Measurements from ENCODE around the gene NPAS2. TPM values are rescaled to one million over a fixed set of nuclear protein-coding genes. Genes with fewer than 3 reads are reported as not detected.

NPAS2 gene
- total RNA-seq, 1 donor = 8.7 TPM

DNA sequence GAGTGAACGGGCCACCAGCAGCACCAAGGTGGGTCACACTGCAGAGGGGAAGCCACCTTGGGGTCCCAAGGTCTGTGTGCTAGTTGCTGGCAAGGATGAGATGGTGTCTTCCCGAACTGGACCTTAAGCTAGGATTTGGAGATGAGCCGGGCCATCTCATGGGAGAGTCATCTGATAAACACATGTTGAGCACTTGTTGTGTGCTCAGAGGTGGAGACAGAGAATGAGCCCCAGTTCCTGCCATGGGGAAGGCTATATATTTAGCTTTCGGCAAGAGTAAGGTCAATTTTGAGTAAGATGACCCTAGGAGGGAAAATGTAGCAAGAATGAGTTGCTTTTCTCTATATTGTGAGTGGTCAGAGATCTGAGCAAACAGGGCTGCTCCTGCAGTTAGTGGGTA is 140.7 kb downstream of the NPAS2 start:
- H3K36me3 ChIP-seq (ENCODE audit: insufficient read depth, low read length) = no peaks in the 10 kb centered on the region
- no peaks in the 10 kb centered on the region for H4K20me1 ChIP-seq (ENCODE audit: insufficient read depth, low read length)
- H3K27ac ChIP-seq (ENCODE audit: low read depth, low read length) = no peak overlapping the region
- H3K4me2 ChIP-seq (ENCODE audit: insufficient read depth, low read length) = no peak overlapping the region
- H3K9me3 ChIP-seq (ENCODE audit: low read depth, low read length) = no peaks in the 10 kb centered on the region
- peaks cover 5% of the 10 kb centered on the region for H3K27me3 ChIP-seq (ENCODE audit: insufficient read depth, low read length)
- no peak for DNase-seq (ENCODE audit: insufficient read length, low spot score, missing footprints)
- no peaks in the 10 kb centered on the region for H3K79me2 ChIP-seq (ENCODE audit: insufficient read depth, low read length)
- peaks cover 21% of the 10 kb centered on the region for H3K4me1 ChIP-seq (ENCODE audit: insufficient read depth, low read length)
- TF ChIP-seq, protein P1, sequence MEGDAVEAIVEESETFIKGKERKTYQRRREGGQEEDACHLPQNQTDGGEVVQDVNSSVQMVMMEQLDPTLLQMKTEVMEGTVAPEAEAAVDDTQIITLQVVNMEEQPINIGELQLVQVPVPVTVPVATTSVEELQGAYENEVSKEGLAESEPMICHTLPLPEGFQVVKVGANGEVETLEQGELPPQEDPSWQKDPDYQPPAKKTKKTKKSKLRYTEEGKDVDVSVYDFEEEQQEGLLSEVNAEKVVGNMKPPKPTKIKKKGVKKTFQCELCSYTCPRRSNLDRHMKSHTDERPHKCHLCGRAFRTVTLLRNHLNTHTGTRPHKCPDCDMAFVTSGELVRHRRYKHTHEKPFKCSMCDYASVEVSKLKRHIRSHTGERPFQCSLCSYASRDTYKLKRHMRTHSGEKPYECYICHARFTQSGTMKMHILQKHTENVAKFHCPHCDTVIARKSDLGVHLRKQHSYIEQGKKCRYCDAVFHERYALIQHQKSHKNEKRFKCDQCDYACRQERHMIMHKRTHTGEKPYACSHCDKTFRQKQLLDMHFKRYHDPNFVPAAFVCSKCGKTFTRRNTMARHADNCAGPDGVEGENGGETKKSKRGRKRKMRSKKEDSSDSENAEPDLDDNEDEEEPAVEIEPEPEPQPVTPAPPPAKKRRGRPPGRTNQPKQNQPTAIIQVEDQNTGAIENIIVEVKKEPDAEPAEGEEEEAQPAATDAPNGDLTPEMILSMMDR (IDR thresholded peaks at IDR 0.05; ENCODE audit: extremely low read depth, low read depth, low read length) = no peak
- H2AFZ ChIP-seq (ENCODE audit: low read length) = no peak overlapping the region
- H3K4me3 ChIP-seq (ENCODE audit: insufficient read depth, low read length) = no peak overlapping the region

DNA sequence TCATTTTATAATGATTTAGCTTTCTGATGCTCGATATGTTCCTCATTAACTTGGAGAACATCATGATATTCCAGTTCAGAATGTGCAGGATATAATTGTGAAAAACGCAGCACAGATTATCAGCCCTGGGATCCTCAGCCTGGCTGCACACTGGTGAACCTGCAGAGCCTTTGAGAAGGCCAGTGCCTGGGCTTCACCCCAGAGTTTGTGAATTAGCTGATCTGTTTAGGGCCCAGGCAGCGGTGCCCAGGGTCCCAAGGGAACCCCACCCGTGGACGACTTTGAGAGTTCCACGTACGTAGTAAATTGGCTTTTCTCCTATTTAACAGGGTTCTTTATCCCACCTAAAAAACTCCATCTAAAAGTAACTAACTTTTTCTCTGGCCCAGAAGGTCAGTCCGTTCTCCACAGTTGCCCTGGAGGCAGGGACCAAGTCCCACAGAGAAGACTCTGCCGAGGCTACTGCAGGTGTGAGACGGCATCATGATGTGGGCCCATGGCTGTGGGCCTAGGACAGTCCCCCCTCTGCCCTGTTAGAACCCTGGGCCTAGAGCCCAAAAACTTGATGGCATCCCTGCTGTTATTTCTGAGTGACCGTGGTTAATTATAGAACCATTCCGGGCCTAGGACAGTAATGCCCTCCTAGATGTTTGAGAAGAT is 142.6 kb downstream of the NPAS2 start:
- Histone ChIP-seq H3K4me1 (ENCODE audit: insufficient read depth, low read length) (peaks cover 21% of the 10 kb centered on the region), H3K4me2 (ENCODE audit: insufficient read depth, low read length) (no peak overlapping the region), H4K20me1 (ENCODE audit: insufficient read depth, low read length) (no peaks in the 10 kb centered on the region), H3K9me3 (ENCODE audit: low read depth, low read length) (no peaks in the 10 kb centered on the region), H3K79me2 (ENCODE audit: insufficient read depth, low read length) (no peaks in the 10 kb centered on the region), H3K27me3 (ENCODE audit: insufficient read depth, low read length) (peaks cover 5% of the 10 kb centered on the region), H3K4me3 (ENCODE audit: insufficient read depth, low read length) (no peak overlapping the region), H2AFZ (ENCODE audit: low read length) (no peak overlapping the region), H3K27ac (ENCODE audit: low read depth, low read length) (no peak overlapping the region), H3K36me3 (ENCODE audit: insufficient read depth, low read length) (no peaks in the 10 kb centered on the region)
- DNase-seq (ENCODE audit: insufficient read length, low spot score, missing footprints) = no peak
- TF ChIP-seq, protein P1 (IDR thresholded peaks at IDR 0.05; ENCODE audit: extremely low read depth, low read depth, low read length) = no peak

DNA sequence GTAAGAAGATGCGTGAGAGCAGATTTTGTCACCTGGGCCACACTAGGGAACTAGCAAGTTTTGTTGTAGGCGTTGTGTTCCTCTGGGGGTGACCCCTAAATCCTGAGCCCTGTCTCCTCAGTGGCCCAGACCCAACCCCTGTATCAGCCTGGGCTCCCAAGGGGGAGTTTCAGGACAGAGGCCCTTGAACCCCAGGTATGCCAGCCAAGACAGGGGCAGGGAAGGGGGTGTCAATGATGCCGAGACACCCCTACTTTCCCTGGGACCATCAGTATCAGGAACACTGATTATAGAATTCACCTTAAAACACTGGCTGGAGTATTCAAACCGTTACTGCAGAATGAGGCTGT is 143.1 kb downstream of the NPAS2 start:
- no peaks in the 10 kb centered on the region for H3K36me3 ChIP-seq (ENCODE audit: insufficient read depth, low read length)
- H2AFZ ChIP-seq (ENCODE audit: low read length) = no peak overlapping the region
- TF ChIP-seq, protein P1 (IDR thresholded peaks at IDR 0.05; ENCODE audit: extremely low read depth, low read depth, low read length) = no peak
- no peak overlapping the region for H3K4me3 ChIP-seq (ENCODE audit: insufficient read depth, low read length)
- H3K4me2 ChIP-seq (ENCODE audit: insufficient read depth, low read length) = no peak overlapping the region
- no peaks in the 10 kb centered on the region for H4K20me1 ChIP-seq (ENCODE audit: insufficient read depth, low read length)
- no peak for DNase-seq (ENCODE audit: insufficient read length, low spot score, missing footprints)
- no peak overlapping the region for H3K27ac ChIP-seq (ENCODE audit: low read depth, low read length)
- H3K27me3 ChIP-seq (ENCODE audit: insufficient read depth, low read length) = peaks cover 5% of the 10 kb centered on the region
- H3K79me2 ChIP-seq (ENCODE audit: insufficient read depth, low read length) = no peaks in the 10 kb centered on the region
- no peaks in the 10 kb centered on the region for H3K9me3 ChIP-seq (ENCODE audit: low read depth, low read length)
- peaks cover 17% of the 10 kb centered on the region for H3K4me1 ChIP-seq (ENCODE audit: insufficient read depth, low read length)

DNA sequence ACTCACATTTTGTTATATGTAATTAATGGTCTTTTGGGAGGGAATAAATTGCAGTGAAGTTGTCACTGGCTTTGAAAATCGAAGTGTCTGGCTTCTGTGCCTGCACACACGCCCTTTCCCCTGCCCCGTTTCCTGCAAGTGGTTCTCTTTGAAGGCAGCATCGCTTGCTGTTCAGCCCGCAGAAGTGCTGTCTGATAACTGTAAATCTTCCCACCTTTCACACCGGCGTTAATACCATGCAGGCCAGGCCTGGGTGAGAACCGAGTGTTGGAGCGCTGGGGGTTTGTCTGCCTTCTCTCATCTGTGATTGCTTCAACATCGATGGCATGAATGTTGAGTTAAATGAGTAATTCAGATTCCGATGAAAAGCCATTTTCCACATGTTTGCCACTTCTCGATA is 144.3 kb downstream of the NPAS2 start:
- H3K4me1 ChIP-seq (ENCODE audit: insufficient read depth, low read length) = peaks cover 6% of the 10 kb centered on the region
- H3K79me2 ChIP-seq (ENCODE audit: insufficient read depth, low read length) = no peaks in the 10 kb centered on the region
- H3K4me2 ChIP-seq (ENCODE audit: insufficient read depth, low read length) = no peak overlapping the region
- H3K27me3 ChIP-seq (ENCODE audit: insufficient read depth, low read length) = peaks cover 5% of the 10 kb centered on the region
- H3K27ac ChIP-seq (ENCODE audit: low read depth, low read length) = no peak overlapping the region
- DNase-seq (ENCODE audit: insufficient read length, low spot score, missing footprints) = no peak
- no peaks in the 10 kb centered on the region for H4K20me1 ChIP-seq (ENCODE audit: insufficient read depth, low read length)
- H2AFZ ChIP-seq (ENCODE audit: low read length) = no peak overlapping the region
- TF ChIP-seq, protein P1 (IDR thresholded peaks at IDR 0.05; ENCODE audit: extremely low read depth, low read depth, low read length) = no peak
- no peaks in the 10 kb centered on the region for H3K36me3 ChIP-seq (ENCODE audit: insufficient read depth, low read length)
- no peak overlapping the region for H3K4me3 ChIP-seq (ENCODE audit: insufficient read depth, low read length)
- no peaks in the 10 kb centered on the region for H3K9me3 ChIP-seq (ENCODE audit: low read depth, low read length)

Data from osteoblast (primary cell).